Ovary (tissue), 3 donors: ENCODE data around the gene CYB5B.

Experiments
- EP300 ChIP-seq: sonication (generic); formaldehyde crosslinking; IDR thresholded peaks from one replicate; pipeline ENCODE4 v1.6.1; 2017; ENCODE audit warnings: antibody characterized with exemption
- TF ChIP-seq, protein P1 (sequence below), 3 donors: fragments of 450-650 bp in 2 of 3; fragments of 200-600 bp in 1 of 3; IDR thresholded peaks; one replicate each; pipeline versions ENCODE4 v1.5.1 to v1.8.0; 2016 to 2022; ENCODE audit warnings: antibody characterized with exemption in 3 of 3, mild to moderate bottlenecking in 1 of 3
- donor health status: DM: no; HTN: no; CAD: no.

DNA sequence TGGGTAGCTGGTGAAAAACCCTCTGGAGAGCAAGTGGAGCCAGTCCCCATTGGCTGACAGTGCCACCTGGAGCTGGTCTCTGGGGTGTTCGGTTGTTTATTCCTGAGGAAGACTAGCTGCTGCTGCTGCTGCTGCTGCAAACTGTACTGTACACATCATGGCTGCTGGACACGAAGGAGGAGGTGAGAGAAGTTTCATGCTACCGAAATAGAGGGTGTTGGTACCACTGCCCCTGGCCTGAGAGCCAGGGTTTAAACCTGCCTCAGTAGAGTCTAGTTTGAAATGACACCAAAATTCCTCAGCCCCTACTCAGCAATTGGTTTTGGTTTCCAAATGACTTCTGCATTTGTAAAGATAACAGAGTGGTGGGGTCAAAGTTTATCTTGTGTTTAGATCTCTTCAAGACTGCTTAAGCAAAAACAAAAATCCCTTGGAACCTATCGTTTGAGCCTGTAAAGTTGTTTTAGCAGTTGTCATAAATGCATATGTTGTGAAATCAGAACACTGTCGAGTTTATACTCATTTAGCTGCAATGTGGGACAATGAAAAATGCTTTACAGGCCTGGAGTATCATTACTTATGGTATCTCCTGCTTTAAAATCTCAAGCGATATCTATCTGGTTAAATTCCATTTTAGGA is 40.8 kb downstream of the CYB5B start:
- TF ChIP-seq, protein P1, sequence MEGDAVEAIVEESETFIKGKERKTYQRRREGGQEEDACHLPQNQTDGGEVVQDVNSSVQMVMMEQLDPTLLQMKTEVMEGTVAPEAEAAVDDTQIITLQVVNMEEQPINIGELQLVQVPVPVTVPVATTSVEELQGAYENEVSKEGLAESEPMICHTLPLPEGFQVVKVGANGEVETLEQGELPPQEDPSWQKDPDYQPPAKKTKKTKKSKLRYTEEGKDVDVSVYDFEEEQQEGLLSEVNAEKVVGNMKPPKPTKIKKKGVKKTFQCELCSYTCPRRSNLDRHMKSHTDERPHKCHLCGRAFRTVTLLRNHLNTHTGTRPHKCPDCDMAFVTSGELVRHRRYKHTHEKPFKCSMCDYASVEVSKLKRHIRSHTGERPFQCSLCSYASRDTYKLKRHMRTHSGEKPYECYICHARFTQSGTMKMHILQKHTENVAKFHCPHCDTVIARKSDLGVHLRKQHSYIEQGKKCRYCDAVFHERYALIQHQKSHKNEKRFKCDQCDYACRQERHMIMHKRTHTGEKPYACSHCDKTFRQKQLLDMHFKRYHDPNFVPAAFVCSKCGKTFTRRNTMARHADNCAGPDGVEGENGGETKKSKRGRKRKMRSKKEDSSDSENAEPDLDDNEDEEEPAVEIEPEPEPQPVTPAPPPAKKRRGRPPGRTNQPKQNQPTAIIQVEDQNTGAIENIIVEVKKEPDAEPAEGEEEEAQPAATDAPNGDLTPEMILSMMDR (IDR thresholded peaks at IDR 0.05) = no peak
- TF ChIP-seq EP300 = no peak
